Omental fat pad (tissue), 4 donors: ENCODE results near the gene KNDC1. TPM values are rescaled to one million over a fixed set of nuclear protein-coding genes. Genes with fewer than 3 reads are reported as not detected.

Source experiments
- ATAC-seq: fragments of 150-250 bp; one replicate; pipeline ENCODE4 v1.9.1; 2016; ENCODE audit warnings: mild to moderate bottlenecking, moderate library complexity; ENCODE audit not compliant: low FRiP score
- DNase-seq: peaks from one replicate; pipeline ENCODE4 v3.0.0-alpha.2; 2019; ENCODE audit warnings: low spot score
- total RNA-seq, 4 donors: library from RNA; depleted of rRNA; stranded (reverse); fragments of >200 nt; gene quantifications; one replicate each; pipeline ENCODE4 v1.1.0, GENCODE V29; 2016
- TF ChIP-seq, protein P1 (sequence below), 3 donors: fragments of 450-650 bp; IDR thresholded peaks; one replicate each; pipeline ENCODE4 v1.5.1; 2016 to 2017; ENCODE audit warnings: antibody characterized with exemption in 3 of 3, mild to moderate bottlenecking in 3 of 3, moderate library complexity in 2 of 3

KNDC1 gene
- total RNA-seq, 4 donors from 2014 or later: 0.16 to 7.7 (median 1.7) TPM

DNA sequence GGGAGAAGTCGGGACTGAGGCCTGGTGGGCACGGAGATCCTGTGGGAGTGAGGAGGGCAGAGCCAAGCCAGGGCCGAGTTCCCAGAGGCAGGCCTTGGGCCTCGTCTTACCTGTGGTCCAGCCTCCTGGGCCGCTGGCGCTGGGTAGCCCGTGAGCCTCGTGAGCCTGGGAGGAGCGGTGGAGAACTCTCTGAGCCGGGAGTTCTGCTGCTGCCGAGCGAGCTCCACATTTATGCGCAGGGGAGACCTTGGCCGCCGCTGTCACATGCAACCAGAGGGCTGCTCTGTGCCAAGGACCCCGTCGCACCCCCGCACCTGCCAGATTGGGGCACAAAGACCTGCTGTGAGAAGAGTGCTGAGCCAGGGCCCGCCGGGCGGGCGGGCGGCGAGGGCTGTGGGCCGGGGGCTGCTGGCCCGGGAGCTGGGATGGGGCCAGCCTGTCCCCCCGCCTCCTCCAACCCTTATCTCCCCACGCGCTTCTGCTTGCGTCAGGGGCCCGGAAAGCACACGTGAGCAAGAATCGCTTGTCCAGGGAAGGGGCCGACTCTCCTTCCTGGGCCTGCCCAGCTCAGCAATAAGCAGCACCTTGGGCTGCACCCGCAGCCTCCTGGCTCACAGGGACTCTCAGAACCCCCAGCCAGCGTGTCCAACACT, 87.8 kb downstream of the KNDC1 start:
- no peak for ATAC-seq
- TF ChIP-seq, protein P1, sequence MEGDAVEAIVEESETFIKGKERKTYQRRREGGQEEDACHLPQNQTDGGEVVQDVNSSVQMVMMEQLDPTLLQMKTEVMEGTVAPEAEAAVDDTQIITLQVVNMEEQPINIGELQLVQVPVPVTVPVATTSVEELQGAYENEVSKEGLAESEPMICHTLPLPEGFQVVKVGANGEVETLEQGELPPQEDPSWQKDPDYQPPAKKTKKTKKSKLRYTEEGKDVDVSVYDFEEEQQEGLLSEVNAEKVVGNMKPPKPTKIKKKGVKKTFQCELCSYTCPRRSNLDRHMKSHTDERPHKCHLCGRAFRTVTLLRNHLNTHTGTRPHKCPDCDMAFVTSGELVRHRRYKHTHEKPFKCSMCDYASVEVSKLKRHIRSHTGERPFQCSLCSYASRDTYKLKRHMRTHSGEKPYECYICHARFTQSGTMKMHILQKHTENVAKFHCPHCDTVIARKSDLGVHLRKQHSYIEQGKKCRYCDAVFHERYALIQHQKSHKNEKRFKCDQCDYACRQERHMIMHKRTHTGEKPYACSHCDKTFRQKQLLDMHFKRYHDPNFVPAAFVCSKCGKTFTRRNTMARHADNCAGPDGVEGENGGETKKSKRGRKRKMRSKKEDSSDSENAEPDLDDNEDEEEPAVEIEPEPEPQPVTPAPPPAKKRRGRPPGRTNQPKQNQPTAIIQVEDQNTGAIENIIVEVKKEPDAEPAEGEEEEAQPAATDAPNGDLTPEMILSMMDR (IDR thresholded peaks at IDR 0.05): no peak

GRCh38 chr10:133248334-133248715, 88.3 kb downstream of the KNDC1 start:
- no peak for DNase-seq
- ATAC-seq: no peak
- TF ChIP-seq, protein P1 (IDR thresholded peaks at IDR 0.05): no peak

More for the DNA sequence above, 87.8 kb downstream of the KNDC1 start:
- DNase-seq: no peak

GRCh38 chr10:133249094-133249780, 89.2 kb downstream of the KNDC1 start:
- TF ChIP-seq, protein P1 (IDR thresholded peaks at IDR 0.05): no peak
- ATAC-seq (no peak), DNase-seq (no peak)

DNA sequence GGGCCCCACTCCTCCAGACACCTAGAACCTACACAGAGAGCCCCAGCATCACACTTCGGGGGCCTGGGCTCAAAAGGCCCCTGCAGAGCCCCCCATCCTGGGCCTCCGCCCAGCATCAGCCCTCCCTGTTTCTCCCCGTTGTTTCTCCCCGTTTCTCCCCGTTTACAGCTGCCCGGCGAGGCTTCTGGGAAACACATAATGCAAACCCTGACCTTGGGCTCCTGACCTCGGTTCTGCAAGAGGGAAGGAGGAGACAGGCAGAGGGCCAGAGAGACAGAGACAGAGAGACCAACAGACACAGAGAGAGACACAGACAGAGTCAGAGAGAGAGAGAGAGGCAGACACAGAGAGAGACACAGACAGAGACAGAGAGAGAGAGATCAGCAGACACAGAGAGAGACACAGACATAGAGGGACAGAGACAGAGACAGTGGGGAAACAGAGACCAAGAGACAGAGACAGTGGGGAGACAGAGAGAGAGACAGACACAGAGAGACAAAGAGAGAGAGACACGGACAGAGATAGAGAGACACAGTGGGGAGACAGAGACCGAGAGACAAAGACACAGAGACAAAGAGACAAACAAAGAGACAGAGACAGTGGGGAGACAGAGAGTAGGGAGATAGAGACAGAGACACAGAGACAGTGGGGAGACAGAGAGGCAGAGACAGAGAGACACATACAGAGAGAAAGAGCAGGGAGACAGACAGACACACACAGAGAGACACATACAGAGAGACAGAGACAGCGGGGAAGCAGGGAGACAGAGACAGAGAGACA, 90.1 kb downstream of the KNDC1 start:
- DNase-seq (no peak), ATAC-seq (no peak)
- TF ChIP-seq, protein P1 (IDR thresholded peaks at IDR 0.05): no peak

DNA sequence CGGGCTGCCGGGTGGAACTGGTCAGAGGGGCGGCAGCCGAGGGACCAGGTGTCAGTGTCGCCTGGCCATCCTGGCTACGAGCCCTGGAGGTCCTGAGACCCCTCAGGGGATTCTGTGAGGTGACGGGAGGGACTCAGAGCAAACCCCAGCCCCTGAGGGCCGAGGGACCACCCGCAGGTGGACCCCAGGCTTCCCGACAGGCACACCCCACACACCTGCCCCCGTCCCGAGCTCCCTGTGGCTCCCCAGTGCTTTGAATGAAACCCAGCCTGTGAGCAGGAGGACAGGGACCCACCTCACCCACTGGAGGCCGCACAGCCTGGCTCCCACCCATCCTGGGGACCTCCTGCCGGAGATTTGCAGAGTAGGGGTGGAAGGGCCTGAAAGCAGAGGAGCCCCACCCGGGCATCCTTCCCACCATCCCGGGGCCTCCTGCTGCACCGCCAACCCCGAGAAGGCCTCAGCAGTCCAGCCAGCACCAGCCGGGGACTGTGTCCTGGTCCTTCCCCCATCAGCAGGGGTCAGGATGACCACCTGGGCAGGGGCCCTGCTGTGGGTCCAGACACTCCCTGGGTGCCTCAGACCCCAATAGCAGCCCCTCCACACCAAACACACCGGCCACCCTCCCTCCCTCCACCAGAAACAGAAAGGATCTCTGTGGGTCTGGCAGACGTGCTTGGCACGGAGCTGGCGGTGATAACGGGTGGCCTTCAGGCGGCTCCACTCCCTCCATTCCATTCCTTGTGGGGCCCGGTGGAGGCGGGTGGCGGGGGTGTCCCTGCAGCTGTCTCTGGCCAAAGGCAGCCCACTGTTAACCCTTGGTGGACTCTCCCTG, 91.6 kb downstream of the KNDC1 start:
- TF ChIP-seq, protein P1 (IDR thresholded peaks at IDR 0.05): no peak
- DNase-seq (no peak), ATAC-seq (no peak)

- TF ChIP-seq, protein P1 (IDR thresholded peaks at IDR 0.05): no peak
- DNase-seq: no peak
- no peak for ATAC-seq
Measured at GRCh38 chr10:133252223-133252552, 92.2 kb downstream of the KNDC1 start.
